Measurements from ENCODE around the gene NT5C. TPM values are rescaled to one million over a fixed set of nuclear protein-coding genes. Genes with fewer than 3 reads are reported as not detected.

Gene NT5C
- total and polyA plus RNA-seq, 7 donors = 16.4 to 84.0 (median 32.0) TPM

- no peak for DNase-seq
- intact Hi-C loops (cut with DNase I) = no loop called here
Measured at GRCh38 chr17:75081611-75082540, 49.7 kb downstream of the NT5C start.

More at GRCh38 chr17:75081611-75082540, 49.7 kb downstream of the NT5C start:
- 63 to 73% (median 65%) methylated on average over 13 of the region's 13 CpGs for WGBS, 3 donors
- ATAC-seq = no peak
- no peaks in the 10 kb centered on the region for H3K36me3 ChIP-seq (ENCODE audit: insufficient read depth in 1 of 2, low read depth in 1 of 2)
- H3K4me3 ChIP-seq = no peak overlapping the region
- H3K27me3 ChIP-seq (ENCODE audit: insufficient read depth in 3 of 3, low read length in 2 of 3) = no peaks in the 10 kb centered on the region
- H3K9me3 ChIP-seq = no peaks in the 10 kb centered on the region
- H3K27ac ChIP-seq = no peak overlapping the region
- TF ChIP-seq CTCF (IDR thresholded peaks at IDR 0.05) = no peak
- peaks cover 13% of the 10 kb centered on the region for H3K4me1 ChIP-seq

Other genes with a start within 250 kb of the NT5C start
- gene FADS6, start 238.1 kb downstream of the NT5C start, total RNA-seq = not detected
- under 1 TPM in 1 of 3 donors, not detected in 2; 0.01 TPM for gene FADS6, start 238.1 kb downstream of the NT5C start, polyA plus RNA-seq
- gene USH1G, start 208.5 kb downstream of the NT5C start, total RNA-seq = not detected
- not detected for gene USH1G, start 208.5 kb downstream of the NT5C start, polyA plus RNA-seq
- not detected for gene OTOP2, start 207.5 kb downstream of the NT5C start, total RNA-seq
- gene OTOP2, start 207.5 kb downstream of the NT5C start, polyA plus RNA-seq = not detected
- gene OTOP3, start 195.8 kb downstream of the NT5C start, total RNA-seq = not detected
- under 1 TPM in 1 of 3 donors, not detected in 2; 0.04 TPM for gene OTOP3, start 195.8 kb downstream of the NT5C start, polyA plus RNA-seq
- 10 to 100 TPM in 1 of 4 donors, 1 to 10 TPM in 3; 1.7 to 10.4 (median 2.8) TPM for gene HID1, start 159.0 kb downstream of the NT5C start, total RNA-seq
- gene HID1, start 159.0 kb downstream of the NT5C start, polyA plus RNA-seq = 1 to 10 TPM; 2.3 to 4.8 (median 2.3) TPM
- gene CDR2L, start 144.1 kb downstream of the NT5C start, total RNA-seq = 1 to 10 TPM; 1.4 to 3.4 (median 2.7) TPM
- 1 to 10 TPM; 1.3 to 1.7 (median 1.5) TPM for gene CDR2L, start 144.1 kb downstream of the NT5C start, polyA plus RNA-seq
- 10 to 100 TPM; 50.4 to 70.6 (median 59.2) TPM for gene MRPL58, start 119.1 kb downstream of the NT5C start, total RNA-seq
- gene MRPL58, start 119.1 kb downstream of the NT5C start, polyA plus RNA-seq = 10 to 100 TPM; 64.1 to 80.6 (median 76.2) TPM
- gene ATP5PD, start 84.8 kb downstream of the NT5C start, total RNA-seq = 100 to 1,000 TPM; 409 to 577 (median 500) TPM
- 100 to 1,000 TPM; 619 to 931 (median 653) TPM for gene ATP5PD, start 84.8 kb downstream of the NT5C start, polyA plus RNA-seq
- gene KCTD2, start 84.5 kb downstream of the NT5C start, total RNA-seq = 10 to 100 TPM; 29.2 to 38.7 (median 35.2) TPM
- 10 to 100 TPM; 26.9 to 71.2 (median 29.7) TPM for gene KCTD2, start 84.5 kb downstream of the NT5C start, polyA plus RNA-seq
- 10 to 100 TPM in 1 of 4 donors, 1 to 10 TPM in 3; 5.6 to 10.7 (median 8.1) TPM for gene SLC16A5, start 43.8 kb downstream of the NT5C start, total RNA-seq
- 1 to 10 TPM; 1.2 to 4.5 (median 3.8) TPM for gene SLC16A5, start 43.8 kb downstream of the NT5C start, polyA plus RNA-seq
- gene ARMC7, start 21.8 kb downstream of the NT5C start, total RNA-seq = 1 to 10 TPM; 2.7 to 7.0 (median 3.6) TPM
- 1 to 10 TPM; 3.3 to 6.4 (median 4.9) TPM for gene ARMC7, start 21.8 kb downstream of the NT5C start, polyA plus RNA-seq
- 100 to 1,000 TPM in 2 of 4 donors, 10 to 100 TPM in 2; 50.1 to 232 (median 85.0) TPM for gene JPT1, start 22.8 kb upstream of the NT5C start, total RNA-seq
- gene JPT1, start 22.8 kb upstream of the NT5C start, polyA plus RNA-seq = 100 to 1,000 TPM in 1 of 3 donors, 10 to 100 TPM in 2; 79.2 to 164 (median 92.6) TPM
- gene SUMO2, start 51.2 kb upstream of the NT5C start, total RNA-seq = 100 to 1,000 TPM; 161 to 203 (median 185) TPM
- 10 to 100 TPM; 50.1 to 60.4 (median 56.2) TPM for gene SUMO2, start 51.2 kb upstream of the NT5C start, polyA plus RNA-seq
- 10 to 100 TPM; 19.3 to 32.9 (median 22.0) TPM for gene NUP85, start 73.9 kb upstream of the NT5C start, total RNA-seq
- gene NUP85, start 73.9 kb upstream of the NT5C start, polyA plus RNA-seq = 10 to 100 TPM; 15.1 to 24.7 (median 17.1) TPM
- gene GGA3, start 129.9 kb upstream of the NT5C start, total RNA-seq = 10 to 100 TPM; 21.3 to 40.6 (median 30.2) TPM
- gene GGA3, start 129.9 kb upstream of the NT5C start, polyA plus RNA-seq = 10 to 100 TPM; 13.8 to 37.4 (median 27.3) TPM
- gene MRPS7, start 130.1 kb upstream of the NT5C start, total RNA-seq = 100 to 1,000 TPM; 105 to 161 (median 131) TPM
- 100 to 1,000 TPM in 2 of 3 donors, 10 to 100 TPM in 1; 98.2 to 165 (median 122) TPM for gene MRPS7, start 130.1 kb upstream of the NT5C start, polyA plus RNA-seq
- 10 to 100 TPM; 19.2 to 45.8 (median 37.6) TPM for gene MIF4GD, start 139.5 kb upstream of the NT5C start, total RNA-seq
- 10 to 100 TPM; 27.9 to 44.8 (median 32.2) TPM for gene MIF4GD, start 139.5 kb upstream of the NT5C start, polyA plus RNA-seq
- 10 to 100 TPM; 11.3 to 41.7 (median 16.0) TPM for gene SLC25A19, start 157.7 kb upstream of the NT5C start, total RNA-seq
- 10 to 100 TPM; 24.9 to 52.7 (median 34.5) TPM for gene SLC25A19, start 157.7 kb upstream of the NT5C start, polyA plus RNA-seq